ENCODE data around the gene LYAR. TPM values are rescaled to one million over a fixed set of nuclear protein-coding genes. Genes with fewer than 3 reads are reported as not detected.

Gene LYAR
- total RNA-seq, 2 experiments from 2014 or later = 69.4 to 78.4 TPM

DNA sequence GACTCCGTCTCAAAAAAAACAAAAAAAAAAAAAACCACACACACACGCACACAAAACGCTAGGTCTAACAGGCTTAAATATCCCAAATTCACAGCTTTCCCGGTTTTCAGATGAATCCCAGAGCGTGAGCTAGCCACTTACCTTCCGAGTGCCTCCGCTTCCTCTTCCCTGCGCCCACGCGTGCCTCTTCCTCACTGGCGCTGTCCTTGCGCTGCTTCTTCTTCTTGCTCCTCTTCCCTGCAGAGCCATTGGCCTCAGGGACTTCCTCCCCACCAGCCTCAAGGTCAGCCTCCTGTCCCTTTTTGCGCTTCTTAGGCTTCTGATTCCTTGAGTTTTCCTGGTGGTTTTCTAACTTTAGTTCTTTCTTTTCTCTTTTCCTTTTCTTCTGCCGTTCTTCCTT, 15.7 kb downstream of the LYAR start:
- ChIA-PET CTCF (interaction anchor here (1.4 to 2.2 kb wide), 4 partner anchors 10 to 26 kb away, joined by 4 to 16 read pairs (median 4); partner anchors contain the start of gene TMEM128), POLR2A (interaction anchor here (1.5 kb wide), 1 partner anchor 268 kb away, joined by 3 read pairs; the partner anchor contains the start of gene STX18)
- TF ChIP-seq, protein P1, sequence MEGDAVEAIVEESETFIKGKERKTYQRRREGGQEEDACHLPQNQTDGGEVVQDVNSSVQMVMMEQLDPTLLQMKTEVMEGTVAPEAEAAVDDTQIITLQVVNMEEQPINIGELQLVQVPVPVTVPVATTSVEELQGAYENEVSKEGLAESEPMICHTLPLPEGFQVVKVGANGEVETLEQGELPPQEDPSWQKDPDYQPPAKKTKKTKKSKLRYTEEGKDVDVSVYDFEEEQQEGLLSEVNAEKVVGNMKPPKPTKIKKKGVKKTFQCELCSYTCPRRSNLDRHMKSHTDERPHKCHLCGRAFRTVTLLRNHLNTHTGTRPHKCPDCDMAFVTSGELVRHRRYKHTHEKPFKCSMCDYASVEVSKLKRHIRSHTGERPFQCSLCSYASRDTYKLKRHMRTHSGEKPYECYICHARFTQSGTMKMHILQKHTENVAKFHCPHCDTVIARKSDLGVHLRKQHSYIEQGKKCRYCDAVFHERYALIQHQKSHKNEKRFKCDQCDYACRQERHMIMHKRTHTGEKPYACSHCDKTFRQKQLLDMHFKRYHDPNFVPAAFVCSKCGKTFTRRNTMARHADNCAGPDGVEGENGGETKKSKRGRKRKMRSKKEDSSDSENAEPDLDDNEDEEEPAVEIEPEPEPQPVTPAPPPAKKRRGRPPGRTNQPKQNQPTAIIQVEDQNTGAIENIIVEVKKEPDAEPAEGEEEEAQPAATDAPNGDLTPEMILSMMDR (IDR thresholded peaks at IDR 0.05) = no peak
- Mint-ChIP-seq H3K27me3 (no peaks in the 10 kb centered on the region), H3K4me1 (ENCODE audit: low read depth) (peaks cover 12% of the 10 kb centered on the region), H3K27ac (no peak overlapping the region), H3K36me3 (ENCODE audit: low read depth) (peaks cover 53% of the 10 kb centered on the region), H3K4me3 (no peak overlapping the region), H3K9me3 (no peaks in the 10 kb centered on the region)
- no peak for DNase-seq
- intact Hi-C loops (cut with micrococcal nuclease) = no loop called here
- ATAC-seq = no peak

DNA sequence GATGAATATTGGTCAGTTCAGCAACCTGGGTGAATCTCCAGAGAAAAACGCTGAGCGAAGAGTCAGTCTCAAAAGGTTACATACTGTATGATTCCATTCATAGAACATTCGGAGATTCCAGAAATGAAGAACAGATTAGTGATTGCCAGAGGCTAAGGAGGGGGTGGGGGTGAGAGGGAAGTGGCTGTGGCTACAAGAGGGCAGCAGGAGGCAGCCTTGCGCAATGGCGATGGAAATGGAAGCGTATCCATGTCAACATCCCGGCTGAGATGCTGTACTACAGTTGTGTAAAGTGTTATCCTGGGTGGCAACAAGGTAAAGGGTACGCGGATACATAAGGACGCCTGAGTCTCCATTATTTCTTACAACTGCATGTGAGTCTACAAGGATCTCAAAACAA, 18.0 kb downstream of the LYAR start:
- ChIA-PET POLR2A (interaction anchor here (1.0 kb wide), 1 partner anchor 11 kb away, joined by 3 read pairs; no protein-coding TSS in a partner anchor), CTCF (interaction anchor here (0.8 kb wide), 1 partner anchor 41 kb away, joined by 3 read pairs; no protein-coding TSS in a partner anchor)
- H3K27ac Mint-ChIP-seq = no peak overlapping the region
- peaks cover 23% of the 10 kb centered on the region for H3K4me1 Mint-ChIP-seq (ENCODE audit: low read depth)
- TF ChIP-seq, protein P1 (IDR thresholded peaks at IDR 0.05) = no peak
- DNase-seq (no peak), ATAC-seq (no peak)
- intact Hi-C loops (cut with micrococcal nuclease) = no loop called here
- H3K4me3 Mint-ChIP-seq = no peak overlapping the region
- peaks cover 52% of the 10 kb centered on the region for H3K36me3 Mint-ChIP-seq (ENCODE audit: low read depth)
- H3K27me3 Mint-ChIP-seq = no peaks in the 10 kb centered on the region
- H3K9me3 Mint-ChIP-seq = no peaks in the 10 kb centered on the region

DNA sequence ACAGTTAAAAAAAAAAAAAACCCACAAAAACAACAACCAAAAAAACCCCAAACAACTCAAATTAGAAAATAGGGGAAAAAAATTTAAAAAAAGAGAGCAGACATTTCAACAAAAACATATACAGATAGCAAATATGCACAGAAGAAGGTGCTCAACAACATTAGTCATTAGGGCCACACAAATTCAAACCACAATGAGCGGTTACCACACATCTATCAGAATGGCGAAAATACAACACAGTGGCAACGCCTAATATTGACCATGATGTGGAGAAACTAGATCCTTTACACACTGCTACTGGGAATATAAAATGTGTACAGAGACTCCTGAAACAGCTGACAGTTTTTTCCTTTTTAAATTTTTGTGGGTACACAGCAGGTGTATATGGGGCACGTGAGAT, 19.4 kb downstream of the LYAR start:
- Mint-ChIP-seq H3K27ac (peak overlapping the region; percentile 87), H3K4me3 (no peak overlapping the region), H3K4me1 (ENCODE audit: low read depth) (peaks cover 24% of the 10 kb centered on the region), H3K27me3 (no peaks in the 10 kb centered on the region), H3K36me3 (ENCODE audit: low read depth) (peaks cover 60% of the 10 kb centered on the region), H3K9me3 (no peaks in the 10 kb centered on the region)
- intact Hi-C loops (cut with micrococcal nuclease) = no loop called here
- DNase-seq (no peak), ATAC-seq (no peak)
- CTCF ChIA-PET = interaction anchor here (3.1 kb wide), 1 partner anchor 10 kb away, joined by 10 read pairs; no protein-coding TSS in a partner anchor
- POLR2A ChIA-PET = interaction anchor here (1.5 kb wide), 1 partner anchor 10 kb away, joined by 3 read pairs; no protein-coding TSS in a partner anchor
- TF ChIP-seq, protein P1 (IDR thresholded peaks at IDR 0.05) = no peak

DNA sequence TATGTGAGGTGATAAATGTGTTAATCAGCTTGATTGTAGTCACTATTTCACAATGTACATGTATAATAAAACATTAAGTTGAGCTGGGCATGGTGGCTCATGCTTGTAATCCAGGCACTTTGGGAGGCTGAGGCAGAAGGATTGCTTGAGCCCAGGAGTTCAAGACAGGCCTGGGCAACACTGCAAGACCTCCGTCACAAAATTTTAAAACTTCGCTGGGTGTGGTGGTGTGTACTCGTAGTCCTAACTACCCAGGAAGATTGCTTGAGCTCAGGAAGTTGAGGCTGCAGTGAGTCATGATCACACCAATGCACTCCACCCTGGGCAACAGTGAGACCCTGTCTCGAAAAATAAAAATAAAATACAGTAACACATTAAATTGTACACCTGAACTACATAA, 20.1 kb downstream of the LYAR start:
- Mint-ChIP-seq H3K4me3 (peak overlapping the region; percentile 39), H3K4me1 (ENCODE audit: low read depth) (peaks cover 24% of the 10 kb centered on the region), H3K9me3 (no peaks in the 10 kb centered on the region), H3K36me3 (ENCODE audit: low read depth) (peaks cover 56% of the 10 kb centered on the region), H3K27ac (peak overlapping the region; percentile 84), H3K27me3 (no peaks in the 10 kb centered on the region)
- ChIA-PET POLR2A (interaction anchor here (1.5 kb wide), 1 partner anchor 10 kb away, joined by 3 read pairs; no protein-coding TSS in a partner anchor), CTCF (interaction anchor here (3.1 kb wide), 1 partner anchor 10 kb away, joined by 10 read pairs; no protein-coding TSS in a partner anchor)
- intact Hi-C loops (cut with micrococcal nuclease) = no loop called here
- peak; percentile 75 for ATAC-seq
- DNase-seq = peak; percentile 23
- TF ChIP-seq, protein P1 (IDR thresholded peaks at IDR 0.05) = no peak

DNA sequence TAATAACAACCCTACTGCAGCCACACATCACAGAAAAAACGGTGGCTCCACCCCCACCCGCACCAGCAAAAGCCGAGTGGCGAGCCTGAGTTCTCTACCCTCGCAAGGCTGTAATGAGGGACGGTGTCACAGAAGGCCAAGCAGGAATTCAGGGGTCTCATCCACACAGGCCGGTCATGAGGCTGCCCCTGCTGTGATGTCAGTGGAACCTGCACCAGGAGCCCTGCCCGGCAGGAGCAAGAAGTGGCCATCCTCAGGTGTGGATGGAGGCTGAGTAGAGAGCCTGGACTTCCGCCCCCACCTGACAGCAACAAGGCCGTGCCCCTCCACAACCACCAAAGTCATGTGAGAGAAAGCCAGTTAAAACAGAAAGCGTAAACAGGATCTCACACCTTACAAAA, 20.6 kb downstream of the LYAR start:
- peak overlapping the region; percentile 84 for H3K27ac Mint-ChIP-seq
- CTCF ChIA-PET = interaction anchor here (3.1 kb wide), 1 partner anchor 9 kb away, joined by 10 read pairs; no protein-coding TSS in a partner anchor
- no peaks in the 10 kb centered on the region for H3K9me3 Mint-ChIP-seq
- peak; percentile 74 for ATAC-seq
- H3K27me3 Mint-ChIP-seq = no peaks in the 10 kb centered on the region
- TF ChIP-seq, protein P1 (IDR thresholded peaks at IDR 0.05) = no peak
- H3K4me3 Mint-ChIP-seq = peak overlapping the region; percentile 39
- intact Hi-C loops (cut with micrococcal nuclease) = no loop called here
- DNase-seq = peak; percentile 42
- H3K36me3 Mint-ChIP-seq (ENCODE audit: low read depth) = peaks cover 51% of the 10 kb centered on the region
- POLR2A ChIA-PET = interaction anchor here (1.5 kb wide), 1 partner anchor 9 kb away, joined by 3 read pairs; no protein-coding TSS in a partner anchor
- peaks cover 24% of the 10 kb centered on the region for H3K4me1 Mint-ChIP-seq (ENCODE audit: low read depth)

Data from activated CD8-positive, alpha-beta T cell treated with anti-CD3 and anti-CD28 coated beads for 36 hours (primary cell).